M059J (cell line): ENCODE data around the gene C1orf174. TPM values are rescaled to one million over a fixed set of nuclear protein-coding genes. Genes with fewer than 3 reads are reported as not detected.

Source experiments
- total RNA-seq: library from RNA; depleted of rRNA; stranded (reverse); fragments of >200 nt; shearing (Covaris generic); gene quantifications from 2 replicates; pipeline ENCODE4 v1.2.3, GENCODE V29; 2014; rRNA removed

The C1orf174 gene
- total RNA-seq, 1 experiment from 2014 or later, result 34.7 TPM

Other genes starting within 250 kb of the C1orf174 start
- gene TP73, start 247.8 kb downstream of the C1orf174 start, total RNA-seq, result 0.42 and 0.91 TPM in 2 replicates
- not detected in 2 replicates for gene CCDC27, start 147.8 kb downstream of the C1orf174 start, total RNA-seq
- not detected in 2 replicates for gene SMIM1, start 127.5 kb downstream of the C1orf174 start, total RNA-seq
- 19.2 and 32.9 TPM in 2 replicates for gene LRRC47, start 103.8 kb downstream of the C1orf174 start, total RNA-seq
- 25.4 and 36.7 TPM in 2 replicates for gene CEP104, start 43.1 kb downstream of the C1orf174 start, total RNA-seq
- gene DFFB, start 42.8 kb downstream of the C1orf174 start, total RNA-seq, result 1.6 and 8.6 TPM in 2 replicates